ENCODE results near the gene PDLIM1.

Gene PDLIM1

DNA sequence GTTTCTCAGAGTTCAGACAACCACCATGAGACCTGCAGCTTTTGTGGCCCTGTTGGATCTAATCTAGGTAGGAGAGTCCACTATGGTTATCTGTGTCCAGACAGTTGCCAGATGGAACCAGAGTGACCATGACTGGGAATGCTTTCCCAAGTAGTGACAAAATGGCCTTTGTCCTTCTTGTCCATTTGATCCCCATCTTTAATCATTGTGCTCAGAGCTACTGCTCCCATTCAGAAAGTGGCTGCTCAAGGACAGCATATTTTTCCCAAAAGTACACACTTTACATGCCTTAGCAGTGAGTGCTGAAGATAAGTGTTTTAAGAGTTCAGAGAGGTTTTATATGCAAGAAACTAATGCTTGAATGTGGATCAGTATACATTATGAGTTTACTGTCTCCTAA, 102.2 kb downstream of the PDLIM1 start:
- TF ChIP-seq, protein P1, sequence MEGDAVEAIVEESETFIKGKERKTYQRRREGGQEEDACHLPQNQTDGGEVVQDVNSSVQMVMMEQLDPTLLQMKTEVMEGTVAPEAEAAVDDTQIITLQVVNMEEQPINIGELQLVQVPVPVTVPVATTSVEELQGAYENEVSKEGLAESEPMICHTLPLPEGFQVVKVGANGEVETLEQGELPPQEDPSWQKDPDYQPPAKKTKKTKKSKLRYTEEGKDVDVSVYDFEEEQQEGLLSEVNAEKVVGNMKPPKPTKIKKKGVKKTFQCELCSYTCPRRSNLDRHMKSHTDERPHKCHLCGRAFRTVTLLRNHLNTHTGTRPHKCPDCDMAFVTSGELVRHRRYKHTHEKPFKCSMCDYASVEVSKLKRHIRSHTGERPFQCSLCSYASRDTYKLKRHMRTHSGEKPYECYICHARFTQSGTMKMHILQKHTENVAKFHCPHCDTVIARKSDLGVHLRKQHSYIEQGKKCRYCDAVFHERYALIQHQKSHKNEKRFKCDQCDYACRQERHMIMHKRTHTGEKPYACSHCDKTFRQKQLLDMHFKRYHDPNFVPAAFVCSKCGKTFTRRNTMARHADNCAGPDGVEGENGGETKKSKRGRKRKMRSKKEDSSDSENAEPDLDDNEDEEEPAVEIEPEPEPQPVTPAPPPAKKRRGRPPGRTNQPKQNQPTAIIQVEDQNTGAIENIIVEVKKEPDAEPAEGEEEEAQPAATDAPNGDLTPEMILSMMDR (IDR thresholded peaks at IDR 0.05; ENCODE audit: low read length): no peak
- TF ChIP-seq EZH2 (optimal IDR thresholded peaks at IDR 0.05; ENCODE audit: low read depth, low read length) (no peak), EZH2phosphoT487 (IDR thresholded peaks at IDR 0.05; ENCODE audit: low read length) (no peak)
- no peaks in the 10 kb centered on the region for H3F3A ChIP-seq (ENCODE audit: insufficient read depth, low read length)
- no peaks in the 10 kb centered on the region for H3K27me3 ChIP-seq (replicated peaks; ENCODE audit: insufficient read depth, low read length)
- H3K9me3 ChIP-seq (replicated peaks; ENCODE audit: insufficient read depth, low read length): no peaks in the 10 kb centered on the region
- no peaks in the 10 kb centered on the region for H3K9me2 ChIP-seq (replicated peaks; ENCODE audit: insufficient read depth, low read length)
- H3K4me3 ChIP-seq (ENCODE audit: low read length): no peak overlapping the region
- no peaks in the 10 kb centered on the region for H4K20me1 ChIP-seq (ENCODE audit: insufficient read depth, low read length)
- H3K4me1 ChIP-seq (ENCODE audit: low read length): no peaks in the 10 kb centered on the region
- H3K79me2 ChIP-seq (ENCODE audit: low read length): no peaks in the 10 kb centered on the region
- H2AFZ ChIP-seq (ENCODE audit: low read length): no peak overlapping the region
- H3K9ac ChIP-seq (ENCODE audit: low read length): no peak overlapping the region
- H3K4me2 ChIP-seq (ENCODE audit: low read depth, low read length): no peak overlapping the region
- H3K27ac ChIP-seq (ENCODE audit: low read length): no peak overlapping the region
- no peak for DNase-seq
- no peaks in the 10 kb centered on the region for H3K36me3 ChIP-seq (replicated peaks; ENCODE audit: insufficient read depth, low read length)

DNA sequence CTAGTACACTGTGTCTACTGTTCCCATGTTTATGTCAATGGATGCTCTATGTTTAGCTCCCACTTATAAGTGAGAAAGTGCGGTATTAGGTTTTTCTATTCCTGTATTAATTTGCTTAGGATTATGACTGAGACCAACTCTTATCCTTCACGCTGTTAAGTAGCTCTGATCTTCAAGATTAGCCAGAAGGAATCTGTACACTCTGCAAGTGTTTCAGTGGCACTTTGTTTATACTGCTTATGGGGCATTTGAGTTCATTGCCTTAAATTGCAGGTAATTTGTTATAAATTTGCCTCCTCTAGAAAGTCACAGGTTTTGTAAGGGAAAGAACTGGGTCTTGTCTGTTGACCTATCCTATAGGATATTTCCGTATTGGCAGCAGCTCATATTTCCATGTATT, 103.2 kb downstream of the PDLIM1 start:
- no peaks in the 10 kb centered on the region for H3F3A ChIP-seq (ENCODE audit: insufficient read depth, low read length)
- TF ChIP-seq, protein P1 (IDR thresholded peaks at IDR 0.05; ENCODE audit: low read length): no peak
- TF ChIP-seq EZH2phosphoT487 (IDR thresholded peaks at IDR 0.05; ENCODE audit: low read length) (no peak), EZH2 (optimal IDR thresholded peaks at IDR 0.05; ENCODE audit: low read depth, low read length) (no peak)
- no peak overlapping the region for H3K27ac ChIP-seq (ENCODE audit: low read length)
- no peak overlapping the region for H2AFZ ChIP-seq (ENCODE audit: low read length)
- H4K20me1 ChIP-seq (ENCODE audit: insufficient read depth, low read length): no peaks in the 10 kb centered on the region
- no peaks in the 10 kb centered on the region for H3K27me3 ChIP-seq (replicated peaks; ENCODE audit: insufficient read depth, low read length)
- DNase-seq: no peak
- H3K79me2 ChIP-seq (ENCODE audit: low read length): no peaks in the 10 kb centered on the region
- H3K4me2 ChIP-seq (ENCODE audit: low read depth, low read length): no peak overlapping the region
- H3K9me2 ChIP-seq (replicated peaks; ENCODE audit: insufficient read depth, low read length): no peaks in the 10 kb centered on the region
- no peaks in the 10 kb centered on the region for H3K4me1 ChIP-seq (ENCODE audit: low read length)
- H3K36me3 ChIP-seq (replicated peaks; ENCODE audit: insufficient read depth, low read length): no peaks in the 10 kb centered on the region
- H3K4me3 ChIP-seq (ENCODE audit: low read length): no peak overlapping the region
- H3K9ac ChIP-seq (ENCODE audit: low read length): no peak overlapping the region
- H3K9me3 ChIP-seq (replicated peaks; ENCODE audit: insufficient read depth, low read length): no peaks in the 10 kb centered on the region
